HG03280 (cell line): ENCODE measurements around the gene ADIRF.
"Not testable (repeated sequence)": the region's sequence is repeated elsewhere in the genome, so short reads cannot be mapped to it uniquely, and the experiment has no call there.

Experiments used
- ATAC-seq: cut with Tn5 transposase; IDR thresholded peaks from one replicate; pipeline ENCODE4 v1.9.1; 2021; ENCODE audit warnings: mild to moderate bottlenecking, moderate library complexity; ENCODE audit not compliant: unreplicated experiment

ADIRF gene

GRCh38 chr10:86945361-86946212 lies 22.7 kb upstream of the ADIRF start:
- no peak for ATAC-seq

GRCh38 chr10:86946213-86947155 lies 21.8 kb upstream of the ADIRF start:
- no peak for ATAC-seq

GRCh38 chr10:86947806-86948205 lies 20.5 kb upstream of the ADIRF start:
- ATAC-seq = not testable (repeated sequence)

DNA sequence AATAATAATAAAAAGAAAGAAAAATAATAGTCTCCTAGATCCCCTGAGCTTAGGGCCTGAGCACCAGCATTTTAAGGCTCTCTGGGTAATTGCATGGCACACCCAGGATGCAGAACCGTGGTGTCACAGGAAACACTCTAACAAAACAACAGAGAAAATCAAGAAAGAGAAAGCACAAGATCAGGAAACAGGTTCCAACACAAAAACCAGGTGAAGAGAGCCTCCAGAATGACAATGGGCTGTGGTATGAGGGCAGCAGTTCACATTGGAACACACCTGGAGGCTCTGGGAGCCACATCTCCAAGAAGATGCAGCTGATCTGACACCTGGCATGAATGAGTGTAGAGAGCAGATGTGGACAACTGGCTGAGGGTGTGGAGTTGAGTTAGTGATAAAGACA lies 17.9 kb upstream of the ADIRF start:
- ATAC-seq = no peak

DNA sequence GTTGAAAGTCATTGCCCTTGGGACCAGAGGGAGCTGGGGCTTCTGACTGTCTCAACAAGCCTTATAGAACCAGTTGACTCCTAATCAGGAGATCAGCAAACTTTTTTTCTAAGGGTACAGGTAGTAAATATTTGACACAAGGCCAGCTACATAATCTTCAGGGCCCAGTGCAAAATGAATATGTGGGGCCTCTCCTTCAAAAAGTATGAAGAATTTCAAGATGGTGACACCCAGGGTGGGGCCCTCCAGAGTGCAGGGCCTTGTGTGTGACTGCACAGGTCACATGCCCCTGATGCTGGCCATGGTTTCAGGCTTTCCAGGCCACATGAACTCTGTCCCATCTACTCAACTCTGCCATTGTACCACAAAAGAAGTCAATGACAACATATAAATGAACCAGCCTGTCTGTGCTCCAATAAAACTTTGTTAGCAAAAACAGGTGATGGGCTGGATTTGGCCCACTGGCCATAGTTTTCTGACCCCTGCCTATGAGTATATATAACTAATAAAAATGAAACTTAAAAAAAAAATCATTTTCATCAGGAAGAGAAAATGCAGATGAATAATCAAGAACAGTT lies 17.0 kb upstream of the ADIRF start:
- ATAC-seq = no peak

GRCh38 chr10:86952106-86952505 lies 16.2 kb upstream of the ADIRF start:
- ATAC-seq = no peak

DNA sequence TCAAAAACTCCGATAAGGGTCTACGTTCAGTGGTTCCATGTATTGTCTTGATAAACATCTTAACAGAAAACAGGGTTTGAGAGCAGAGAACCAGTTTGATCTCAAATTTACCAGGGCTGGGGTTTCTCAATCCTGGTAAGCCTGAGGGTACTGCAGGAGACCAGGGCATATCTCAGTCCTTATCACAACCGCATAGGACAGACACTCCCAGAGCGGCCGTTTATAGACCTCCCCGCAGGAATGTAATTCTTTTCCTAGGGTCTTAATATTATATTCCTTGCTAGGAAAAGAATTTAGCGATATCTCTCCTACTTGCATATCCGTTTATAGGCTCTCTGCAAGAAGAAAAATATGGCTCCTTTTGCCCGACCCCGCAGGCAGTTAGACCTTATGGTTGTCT lies 15.6 kb upstream of the ADIRF start:
- ATAC-seq = not testable (repeated sequence)

GRCh38 chr10:86953747-86954680 lies 14.3 kb upstream of the ADIRF start:
- ATAC-seq = no peak

DNA sequence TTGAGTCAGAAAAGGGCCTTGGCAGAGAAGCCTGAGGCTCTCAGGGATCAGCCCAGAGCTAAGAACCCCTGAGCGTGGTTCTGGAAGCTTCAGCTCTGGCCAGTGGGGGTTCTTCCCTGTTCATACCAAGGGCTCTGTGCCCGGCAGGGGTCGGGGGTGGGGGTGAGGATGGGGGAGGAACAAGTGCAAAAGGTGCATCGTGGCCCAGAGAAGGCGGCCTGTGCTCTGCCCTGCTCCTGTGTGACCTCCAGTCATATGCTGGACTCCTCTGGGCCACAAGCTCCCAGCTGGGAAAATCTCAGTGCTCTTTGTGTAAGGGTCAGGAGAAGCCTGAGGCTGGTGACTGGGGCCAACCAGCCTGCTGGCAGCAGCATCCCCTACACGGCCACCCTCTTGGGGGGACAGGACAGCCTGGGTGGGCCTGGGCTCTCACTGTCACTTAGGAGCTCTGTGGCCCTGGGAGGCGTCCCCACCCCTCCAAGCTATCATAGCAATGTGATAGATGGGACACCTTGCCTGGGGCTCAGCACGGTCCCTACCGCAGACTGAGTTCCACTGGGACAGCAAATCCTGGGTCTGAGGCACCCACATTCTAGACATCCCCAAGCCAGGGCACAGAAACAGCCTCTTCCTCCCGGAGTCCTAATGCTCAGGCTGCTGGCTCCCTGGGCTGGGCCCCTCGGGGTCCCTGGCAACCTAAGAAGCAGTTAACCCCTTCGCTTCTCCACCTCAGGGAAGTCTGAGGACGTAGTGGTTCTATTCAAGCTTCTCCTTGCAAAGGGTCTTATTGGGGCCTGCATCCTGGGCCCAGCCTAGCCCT lies 13.4 kb upstream of the ADIRF start:
- ATAC-seq = no peak

- ATAC-seq = no peak
These were observed 12.6 kb upstream of the ADIRF start for GRCh38 chr10:86955501-86956194.

GRCh38 chr10:86956195-86956847 lies 12.0 kb upstream of the ADIRF start:
- no peak for ATAC-seq

DNA sequence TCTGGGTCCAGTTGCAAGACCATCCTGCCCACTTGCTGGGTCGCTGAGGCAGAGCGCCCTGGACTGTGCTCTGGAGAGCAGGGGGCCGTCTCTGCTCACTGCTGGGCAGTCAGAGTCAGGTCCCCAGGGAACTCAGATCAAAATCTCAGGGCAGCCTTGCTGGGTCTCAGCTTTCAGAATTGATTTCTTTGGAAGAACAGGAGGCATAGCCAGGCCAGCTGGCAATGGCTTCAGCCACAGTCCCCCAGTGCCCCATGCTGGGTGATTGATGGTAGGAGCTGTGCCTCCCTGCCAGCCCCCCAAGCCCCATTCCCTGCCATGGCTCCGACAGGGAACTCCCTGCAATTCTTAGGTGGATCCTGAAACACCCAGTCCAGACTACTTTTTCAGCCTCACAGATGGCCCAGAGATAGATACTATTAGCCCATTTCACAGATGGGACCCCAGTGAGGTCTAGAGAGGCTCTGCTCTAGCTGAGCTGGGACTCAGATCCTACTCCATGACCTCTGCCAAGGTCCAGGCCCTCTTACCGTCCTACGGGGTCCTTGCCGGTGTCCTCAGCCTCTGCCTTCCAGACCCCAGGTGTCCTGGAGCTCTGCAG lies 11.3 kb upstream of the ADIRF start:
- ATAC-seq = no peak

DNA sequence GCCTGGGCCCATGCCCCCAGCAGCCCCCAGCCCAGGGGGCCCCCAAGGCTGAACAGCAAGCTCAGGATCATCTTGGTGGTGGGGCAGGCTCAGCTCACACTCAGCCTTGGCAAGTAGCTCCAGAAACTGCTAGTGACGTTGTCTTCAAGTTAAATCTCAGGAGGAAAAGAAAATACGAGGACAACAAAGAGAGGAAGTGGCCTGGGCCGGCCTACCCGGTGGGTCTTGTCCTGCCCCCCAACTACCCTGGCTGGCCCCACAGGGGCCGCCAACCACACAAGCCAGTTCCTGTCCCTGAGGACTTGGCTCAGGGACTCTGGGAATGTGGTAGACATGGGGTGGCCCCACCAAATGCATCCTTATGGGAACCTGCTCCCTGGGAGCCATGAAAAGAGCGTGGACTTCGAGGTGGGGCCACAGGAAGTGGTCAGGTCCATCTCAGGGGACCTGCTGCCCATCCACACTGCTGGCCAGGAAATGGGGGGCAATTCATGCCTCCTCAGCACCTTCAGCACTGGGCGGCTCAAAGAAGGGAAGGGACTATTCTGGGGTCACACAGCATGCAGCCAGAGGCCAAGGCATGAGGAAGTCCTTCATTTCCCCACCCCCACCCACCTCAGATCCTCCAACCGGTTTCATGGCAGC lies 10.7 kb upstream of the ADIRF start, which contains the start of gene MMRN2:
Gene MMRN2, minus strand, starts transcription at position 145 of the 645 bp plus-strand sequence. Its CDS starts 74 bp downstream, at position 71.
- no peak for ATAC-seq

DNA sequence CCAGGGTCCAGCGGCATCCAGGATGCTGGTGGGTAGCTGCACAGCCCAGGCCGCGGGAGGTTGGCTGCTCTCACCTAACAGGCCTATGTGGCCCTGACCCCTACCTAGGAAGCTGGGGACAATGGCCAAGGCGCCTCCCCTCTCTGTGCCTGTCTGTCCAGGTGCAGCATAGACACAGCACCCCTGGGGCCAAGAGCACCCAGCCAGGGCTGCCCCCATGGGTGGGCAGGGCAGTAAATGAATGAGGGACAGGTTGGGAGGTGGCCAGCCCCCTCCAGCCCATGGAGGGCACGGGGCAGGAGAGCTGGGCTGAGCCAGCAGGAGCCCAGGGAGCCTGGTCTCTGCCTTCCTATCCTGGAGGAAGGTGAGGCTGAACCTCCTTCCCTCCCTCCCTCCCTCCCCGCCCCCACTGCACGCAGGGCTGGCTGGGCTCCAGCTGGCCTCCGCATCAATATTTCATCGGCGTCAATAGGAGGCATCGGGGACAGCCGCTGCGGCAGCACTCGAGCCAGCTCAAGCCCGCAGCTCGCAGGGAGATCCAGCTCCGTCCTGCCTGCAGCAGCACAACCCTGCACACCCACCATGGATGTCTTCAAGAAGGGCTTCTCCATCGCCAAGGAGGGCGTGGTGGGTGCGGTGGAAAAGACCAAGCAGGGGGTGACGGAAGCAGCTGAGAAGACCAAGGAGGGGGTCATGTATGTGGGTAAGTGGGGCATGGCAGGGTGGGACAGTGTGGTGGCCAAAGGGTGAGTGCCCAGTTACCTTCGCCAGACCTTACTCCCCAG lies 10.0 kb upstream of the ADIRF start, which contains the start of gene SNCG:
Gene SNCG, plus strand, starts transcription at position 484 of the 785 bp plus-strand sequence. Its CDS starts 99 bp downstream, at position 583.
- ATAC-seq = no peak

DNA sequence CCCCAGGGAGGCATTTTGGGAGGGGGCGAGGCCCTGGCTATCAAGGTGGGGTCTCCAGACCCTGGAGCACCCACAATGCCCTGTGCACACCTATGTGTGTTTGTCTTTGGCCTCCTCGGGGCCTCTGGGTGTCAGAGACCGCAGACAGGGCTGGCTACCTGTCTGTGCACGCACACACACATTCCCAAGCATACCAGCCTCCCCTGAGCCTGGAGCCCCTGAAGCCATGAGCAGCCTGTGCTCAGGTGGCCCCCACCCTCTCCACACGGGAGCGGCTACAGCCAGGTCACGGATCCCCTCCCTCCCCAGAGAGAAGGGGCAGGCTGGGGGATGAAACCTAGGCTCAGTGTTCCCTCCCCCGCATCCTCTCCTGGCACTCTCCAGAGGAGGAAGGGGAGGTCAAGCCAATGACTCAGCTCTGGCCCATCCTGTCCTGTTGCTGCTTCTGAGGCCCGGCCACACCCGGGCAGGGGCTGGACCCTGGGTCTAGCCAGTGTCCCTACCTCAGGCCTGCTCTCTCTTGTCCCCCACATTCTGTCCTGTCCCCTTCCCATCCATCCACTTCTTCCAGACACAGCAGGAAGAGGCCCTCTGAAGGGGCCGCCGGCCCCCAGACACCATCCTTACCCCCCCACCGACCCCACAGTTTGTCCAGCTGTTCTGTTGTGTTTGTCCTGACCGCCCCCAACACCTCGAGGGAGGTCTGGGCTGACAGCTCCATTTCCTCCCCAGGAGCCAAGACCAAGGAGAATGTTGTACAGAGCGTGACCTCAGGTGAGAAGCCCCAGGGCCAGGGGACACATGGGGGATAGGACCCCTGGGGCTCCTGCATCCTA lies 9.2 kb upstream of the ADIRF start:
- no peak for ATAC-seq

DNA sequence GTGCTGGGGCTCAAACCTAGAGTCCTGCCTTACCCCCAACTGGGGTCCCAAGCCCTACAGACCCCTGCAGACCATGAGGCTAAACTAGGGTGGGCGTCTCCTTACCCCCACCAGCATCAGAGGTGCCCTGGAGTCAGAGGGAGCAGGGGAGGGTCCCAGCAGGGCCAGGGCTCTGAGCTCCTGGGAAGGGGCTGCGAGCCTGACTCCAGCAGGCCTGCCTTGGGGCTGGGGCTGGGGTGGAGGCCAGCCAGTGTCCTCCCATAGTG lies 8.6 kb upstream of the ADIRF start:
- ATAC-seq = no peak
